ENCODE measurements around the gene PAX6. TPM values are rescaled to one million over a fixed set of nuclear protein-coding genes. Genes with fewer than 3 reads are reported as not detected.
A peak's percentile ranks its signal among the peaks of the same experiment; 100 is the strongest.

PAX6 gene
- total and polyA plus RNA-seq, 2 of the 4 experiments (the other 2 are of a cell fraction): not detected

DNA sequence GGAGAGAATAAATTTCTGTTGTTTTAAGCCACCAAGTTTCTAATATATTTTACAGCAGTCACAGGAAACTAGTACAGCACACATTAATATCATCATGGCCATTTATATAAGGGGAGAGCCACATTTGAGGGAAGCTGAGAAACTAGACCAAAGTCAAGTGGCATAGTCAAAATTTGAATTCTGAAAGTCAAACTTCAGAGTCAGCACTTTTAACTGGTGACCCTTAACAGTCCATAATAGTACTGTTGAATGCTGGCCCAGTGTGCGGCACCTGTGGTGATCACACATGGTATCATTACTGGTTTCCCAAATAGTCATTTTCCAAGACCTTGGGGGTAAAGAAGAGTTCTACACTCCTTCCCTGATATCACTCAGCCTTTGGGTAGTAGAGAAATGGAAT, 44.3 kb upstream of the PAX6 start:
- no peaks in the 10 kb centered on the region for H3K9me3 ChIP-seq (ENCODE audit: control insufficient read depth, insufficient read depth, low read length)
- DNase-seq (no peak), ATAC-seq (ENCODE audit: low read depth) (no peak)
- no peak overlapping the region for H2AFZ ChIP-seq (replicated peaks; ENCODE audit: low read length, poor library complexity)
- dilution Hi-C loops (cut with HindIII; ENCODE audit: low sequenced_read_pairs, unreplicated experiment) (no loop called here), in situ Hi-C loops (cut with MboI; ENCODE audit: low sequenced_read_pairs) (no loop called here), intact Hi-C loops (cut with micrococcal nuclease) (no loop called here)
- H4K20me1 ChIP-seq (ENCODE audit: insufficient read depth, low read length): no peaks in the 10 kb centered on the region
- H3K27me3 ChIP-seq (ENCODE audit: control insufficient read depth, insufficient read depth, low read length): peaks cover 3% of the 10 kb centered on the region; the same call in 1 of the 2 replicates
- no peak overlapping the region for H4K8ac ChIP-seq (ENCODE audit: low read depth in 2 of 2, low read length in 2 of 2)
- no peak overlapping the region for H3K4me2 ChIP-seq (ENCODE audit: low read depth, low read length)
- H2BK5ac ChIP-seq (ENCODE audit: low read depth, low read length, poor library complexity, severe bottlenecking): no peak overlapping the region
- H2BK120ac ChIP-seq (ENCODE audit: low read depth, low read length): no peak overlapping the region
- WGBS, 2 experiments (ENCODE audit: extremely low coverage in 2 of 2, insufficient read length in 1 of 2): no CpG with 5 or more reads among the region's 1 CpG
- no TSS peak for BruUV-seq (replicated peaks)
- ChIA-PET POLR2A (ENCODE audit: unreplicated experiment) (no interaction called here), CTCF (no interaction called here)
- no peak overlapping the region for H3K18ac ChIP-seq (ENCODE audit: low read depth, low read length)
- H4K91ac ChIP-seq (ENCODE audit: insufficient read depth, low read depth, low read length): no peak overlapping the region
- H3K4ac ChIP-seq (ENCODE audit: low read depth, low read length): no peak overlapping the region
- H2BK20ac ChIP-seq (ENCODE audit: low read depth, low read length): no peak overlapping the region
- H3K56ac ChIP-seq (ENCODE audit: extremely low read depth, insufficient read depth, low read length): no peak overlapping the region
- no peak for TF ChIP-seq MAZ (IDR thresholded peaks at IDR 0.05; ENCODE audit: borderline replicate concordance, low read depth, low read length)
- TF ChIP-seq POLR2A (IDR thresholded peaks at IDR 0.05; ENCODE audit: low read depth, low read length): no peak
- peak; percentile 59 for TF ChIP-seq MAFK (IDR thresholded peaks at IDR 0.05; ENCODE audit: low read depth, low read length)
- TF ChIP-seq NFE2L2 (IDR thresholded peaks at IDR 0.05; ENCODE audit: low read depth, low read length): no peak
- no peak overlapping the region for H4K5ac ChIP-seq (ENCODE audit: low read depth, low read length)
- no peak overlapping the region for H3K27ac ChIP-seq (ENCODE audit: insufficient read depth, low read length)
- H3K9me1 ChIP-seq (ENCODE audit: insufficient read depth, low read length): no peaks in the 10 kb centered on the region
- H3K4me1 ChIP-seq (ENCODE audit: control insufficient read depth, insufficient read depth, low read length): no peaks in the 10 kb centered on the region
- H3K4me3 ChIP-seq (ENCODE audit: insufficient read depth, low read depth, low read length): no peak overlapping the region
- H3K9ac ChIP-seq (ENCODE audit: low read depth, low read length): no peak overlapping the region
- no peaks in the 10 kb centered on the region for H3K36me3 ChIP-seq (ENCODE audit: control insufficient read depth, insufficient read depth, low read length)
- no peak overlapping the region for H2AK9ac ChIP-seq (replicated peaks; ENCODE audit: low read depth, low read length, poor library complexity)
- no peaks in the 10 kb centered on the region for H3K79me1 ChIP-seq (ENCODE audit: low read depth in 1 of 2, low read length in 2 of 2)
- no peak overlapping the region for H3K14ac ChIP-seq (replicated peaks; ENCODE audit: low read depth, low read length)
- H3K23ac ChIP-seq (ENCODE audit: low read depth, low read length): no peak overlapping the region
- no peak overlapping the region for H2AK5ac ChIP-seq (ENCODE audit: low read depth, low read length)
- H2BK15ac ChIP-seq (ENCODE audit: low read depth, low read length): no peak overlapping the region

All from IMR-90 (cell line).